Panc1 (cell line): Measurements from ENCODE around the gene ADTRP.

ENCODE experiments used
- TCF7L2 ChIP-seq: IDR thresholded peaks from 2 replicates; pipeline ENCODE4 v1.6.1; 2011; ENCODE audit warnings: mild to moderate bottlenecking, low read depth, low read length, inconsistent platforms
- TF ChIP-seq, protein P1 (sequence below): fragments of 450-650 bp; IDR thresholded peaks from 2 replicates; pipeline ENCODE4 v1.5.1; 2017; ENCODE audit warnings: mild to moderate bottlenecking

DNA sequence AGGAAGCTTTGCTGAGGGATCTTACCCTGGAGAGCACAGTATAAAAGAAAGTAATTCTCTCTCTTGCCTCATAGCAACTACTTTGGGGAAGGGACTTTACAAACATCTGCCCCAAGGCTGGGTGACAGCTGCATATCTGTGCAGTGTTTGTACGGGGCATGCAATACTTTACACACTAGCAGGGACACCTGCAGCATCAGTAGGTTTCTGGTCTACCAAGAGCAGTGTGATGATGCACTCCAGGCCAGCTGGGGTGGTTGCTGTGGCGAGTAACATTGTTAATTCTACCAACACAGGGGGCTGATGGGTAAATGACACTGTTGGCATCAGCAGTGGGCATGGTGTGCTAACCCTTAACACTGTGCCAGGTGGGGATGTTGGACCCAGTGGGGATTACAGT is 48.0 kb downstream of the ADTRP start:
- TF ChIP-seq TCF7L2 = no peak
- TF ChIP-seq, protein P1, sequence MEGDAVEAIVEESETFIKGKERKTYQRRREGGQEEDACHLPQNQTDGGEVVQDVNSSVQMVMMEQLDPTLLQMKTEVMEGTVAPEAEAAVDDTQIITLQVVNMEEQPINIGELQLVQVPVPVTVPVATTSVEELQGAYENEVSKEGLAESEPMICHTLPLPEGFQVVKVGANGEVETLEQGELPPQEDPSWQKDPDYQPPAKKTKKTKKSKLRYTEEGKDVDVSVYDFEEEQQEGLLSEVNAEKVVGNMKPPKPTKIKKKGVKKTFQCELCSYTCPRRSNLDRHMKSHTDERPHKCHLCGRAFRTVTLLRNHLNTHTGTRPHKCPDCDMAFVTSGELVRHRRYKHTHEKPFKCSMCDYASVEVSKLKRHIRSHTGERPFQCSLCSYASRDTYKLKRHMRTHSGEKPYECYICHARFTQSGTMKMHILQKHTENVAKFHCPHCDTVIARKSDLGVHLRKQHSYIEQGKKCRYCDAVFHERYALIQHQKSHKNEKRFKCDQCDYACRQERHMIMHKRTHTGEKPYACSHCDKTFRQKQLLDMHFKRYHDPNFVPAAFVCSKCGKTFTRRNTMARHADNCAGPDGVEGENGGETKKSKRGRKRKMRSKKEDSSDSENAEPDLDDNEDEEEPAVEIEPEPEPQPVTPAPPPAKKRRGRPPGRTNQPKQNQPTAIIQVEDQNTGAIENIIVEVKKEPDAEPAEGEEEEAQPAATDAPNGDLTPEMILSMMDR = no peak
